Measurements from ENCODE around the gene TNFRSF12A. TPM values are rescaled to one million over a fixed set of nuclear protein-coding genes. Genes with fewer than 3 reads are reported as not detected.
A peak's percentile ranks its signal among the peaks of the same experiment; 100 is the strongest.

Gene TNFRSF12A
- total RNA-seq, 1 donor from 2014 or later, result 74.9 TPM

GRCh38 chr16:2987833-2988232 lies 32.3 kb upstream of the TNFRSF12A start:
- H3K36me3 ChIP-seq, result no peaks in the 10 kb centered on the region
- H3K9me3 ChIP-seq, result no peaks in the 10 kb centered on the region
- H3K4me3 ChIP-seq, result no peak overlapping the region
- peaks cover 9% of the 10 kb centered on the region for H3K27me3 ChIP-seq
- DNase-seq, result no peak
- TF ChIP-seq CTCF (IDR thresholded peaks at IDR 0.05), result no peak
- peaks cover 10% of the 10 kb centered on the region for H3K4me1 ChIP-seq
- no peak overlapping the region for H3K27ac ChIP-seq
- intact Hi-C loops (cut with DNase I), result no loop called here
- no peak for ATAC-seq

GRCh38 chr16:2988590-2989099 lies 31.5 kb upstream of the TNFRSF12A start:
- H3K9me3 ChIP-seq, result no peaks in the 10 kb centered on the region
- H3K4me1 ChIP-seq, result peaks cover 10% of the 10 kb centered on the region
- intact Hi-C loops (cut with DNase I), result no loop called here
- TF ChIP-seq CTCF (IDR thresholded peaks at IDR 0.05), result no peak
- no peak overlapping the region for H3K4me3 ChIP-seq
- no peak for DNase-seq
- no peak for ATAC-seq
- peaks cover 9% of the 10 kb centered on the region for H3K27me3 ChIP-seq
- H3K27ac ChIP-seq, result no peak overlapping the region
- no peaks in the 10 kb centered on the region for H3K36me3 ChIP-seq

- intact Hi-C loops (cut with DNase I), result no loop called here
- no peak overlapping the region for H3K27ac ChIP-seq
- H3K4me3 ChIP-seq, result no peak overlapping the region
- H3K36me3 ChIP-seq, result no peaks in the 10 kb centered on the region
- no peaks in the 10 kb centered on the region for H3K4me1 ChIP-seq
- H3K9me3 ChIP-seq, result no peaks in the 10 kb centered on the region
- ATAC-seq (peak; percentile 37), DNase-seq (no peak)
- peaks cover 9% of the 10 kb centered on the region for H3K27me3 ChIP-seq
- no peak for TF ChIP-seq CTCF (IDR thresholded peaks at IDR 0.05)
Measured at GRCh38 chr16:2990891-2991290, 29.3 kb upstream of the TNFRSF12A start.

- intact Hi-C loops (cut with DNase I), result no loop called here
- no peak overlapping the region for H3K4me3 ChIP-seq
- no peaks in the 10 kb centered on the region for H3K36me3 ChIP-seq
- no peak for ATAC-seq
- peaks cover 9% of the 10 kb centered on the region for H3K27me3 ChIP-seq
- no peaks in the 10 kb centered on the region for H3K9me3 ChIP-seq
- H3K4me1 ChIP-seq, result no peaks in the 10 kb centered on the region
- TF ChIP-seq CTCF (IDR thresholded peaks at IDR 0.05), result no peak
- no peak overlapping the region for H3K27ac ChIP-seq
- DNase-seq, result no peak
Measured at GRCh38 chr16:2991566-2992261, 28.5 kb upstream of the TNFRSF12A start.

GRCh38 chr16:2992383-2993081 lies 27.6 kb upstream of the TNFRSF12A start:
- H3K36me3 ChIP-seq, result no peaks in the 10 kb centered on the region
- no peak for ATAC-seq
- H3K4me1 ChIP-seq, result no peaks in the 10 kb centered on the region
- no peak overlapping the region for H3K27ac ChIP-seq
- intact Hi-C loops (cut with DNase I), result no loop called here
- H3K9me3 ChIP-seq, result no peaks in the 10 kb centered on the region
- DNase-seq, result no peak
- H3K27me3 ChIP-seq, result peaks cover 9% of the 10 kb centered on the region
- H3K4me3 ChIP-seq, result no peak overlapping the region
- TF ChIP-seq CTCF (IDR thresholded peaks at IDR 0.05), result no peak
